GM12878 (cell line): Measurements from ENCODE around the gene PDIK1L.

Experiments used
- HDGF ChIP-seq: fragments of 450-650 bp; IDR thresholded peaks from 2 replicates; pipeline ENCODE4 v1.6.1; 2016; ENCODE audit warnings: antibody characterized with exemption
- POLR2A ChIP-seq: IDR thresholded peaks from 2 replicates; pipeline ENCODE4 v1.6.1; 2011; ENCODE audit warnings: low read depth, mild to moderate bottlenecking, low read length

DNA sequence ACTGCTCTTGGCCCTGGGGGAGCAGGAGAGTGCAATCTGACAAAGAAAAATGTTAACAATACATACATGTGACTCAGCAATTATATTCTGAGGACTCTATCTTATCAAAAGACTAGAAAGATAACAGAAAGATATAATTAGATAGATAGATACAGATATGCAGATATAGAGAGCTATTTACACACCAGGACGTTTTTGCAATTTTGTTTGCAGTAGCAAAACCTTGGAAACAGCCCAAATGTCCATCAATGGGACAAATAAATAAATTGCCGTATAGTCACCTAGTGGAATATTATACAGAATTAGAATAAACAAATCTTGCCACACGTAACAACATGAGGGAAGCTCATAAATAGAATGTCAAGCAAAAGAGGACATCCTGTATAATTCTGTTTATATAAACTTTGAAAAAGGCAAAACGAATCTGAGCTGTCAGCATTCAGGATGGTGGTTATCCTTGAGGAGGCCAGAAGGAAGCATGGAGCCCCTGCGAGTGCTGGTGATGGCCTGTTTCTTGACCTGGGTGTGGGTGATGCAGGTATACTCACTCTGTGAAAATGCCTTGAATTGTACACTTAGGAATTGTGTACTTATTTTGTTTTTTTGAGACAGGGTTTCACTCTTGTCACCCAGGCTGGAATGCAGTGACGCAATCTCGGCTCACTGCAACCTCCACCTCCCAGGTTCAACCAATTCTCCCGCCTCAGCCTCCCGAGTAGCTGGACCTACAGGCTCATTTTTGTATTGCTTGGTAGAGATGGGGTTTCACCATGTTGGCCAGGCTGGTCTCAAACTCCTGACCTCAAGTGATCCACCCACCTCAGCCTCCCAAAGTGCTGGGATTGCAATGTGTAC lies 31.4 kb upstream of the PDIK1L start:
- no peak for TF ChIP-seq POLR2A
- TF ChIP-seq HDGF: no peak
